Measurements from ENCODE around the gene TMEM163.

DNA sequence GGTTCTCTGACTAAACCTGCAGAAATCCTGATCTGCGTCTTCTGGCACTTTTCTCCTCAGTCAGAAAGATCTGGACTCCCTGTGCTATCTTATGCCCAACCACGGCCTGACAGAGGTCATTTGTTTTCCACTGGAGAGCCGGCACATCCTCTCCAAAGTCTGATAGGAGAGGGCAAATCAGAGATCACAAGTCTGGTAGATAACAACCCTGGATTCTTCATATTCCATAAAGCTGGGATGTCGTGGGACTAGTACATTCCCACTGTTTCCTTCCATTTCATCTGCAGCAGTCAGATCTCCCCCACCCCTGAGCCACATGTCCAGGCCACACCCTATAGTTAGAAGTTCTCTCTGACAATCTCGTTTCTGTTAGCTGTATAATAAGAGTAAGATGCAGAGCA is 308.0 kb downstream of the TMEM163 start:
- TF ChIP-seq RAD21 (IDR thresholded peaks at IDR 0.05; ENCODE audit: low read depth) (no peak), EP300 (IDR thresholded peaks at IDR 0.05; ENCODE audit: borderline replicate concordance) (no peak), TAF1 (IDR thresholded peaks at IDR 0.05; ENCODE audit: low read depth) (no peak), FOXM1 (IDR thresholded peaks at IDR 0.05; ENCODE audit: borderline replicate concordance, low read depth) (no peak), CEBPB (IDR thresholded peaks at IDR 0.05) (no peak), ZBTB7A (IDR thresholded peaks at IDR 0.05; ENCODE audit: low read depth) (no peak), YY1 (IDR thresholded peaks at IDR 0.05; ENCODE audit: low read depth) (no peak), EGR1 (IDR thresholded peaks at IDR 0.05) (no peak), TEAD4 (IDR thresholded peaks at IDR 0.05) (no peak)
- TF ChIP-seq, protein P1, sequence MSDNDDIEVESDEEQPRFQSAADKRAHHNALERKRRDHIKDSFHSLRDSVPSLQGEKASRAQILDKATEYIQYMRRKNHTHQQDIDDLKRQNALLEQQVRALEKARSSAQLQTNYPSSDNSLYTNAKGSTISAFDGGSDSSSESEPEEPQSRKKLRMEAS (IDR thresholded peaks at IDR 0.05), result no peak
- TF ChIP-seq, protein P2, sequence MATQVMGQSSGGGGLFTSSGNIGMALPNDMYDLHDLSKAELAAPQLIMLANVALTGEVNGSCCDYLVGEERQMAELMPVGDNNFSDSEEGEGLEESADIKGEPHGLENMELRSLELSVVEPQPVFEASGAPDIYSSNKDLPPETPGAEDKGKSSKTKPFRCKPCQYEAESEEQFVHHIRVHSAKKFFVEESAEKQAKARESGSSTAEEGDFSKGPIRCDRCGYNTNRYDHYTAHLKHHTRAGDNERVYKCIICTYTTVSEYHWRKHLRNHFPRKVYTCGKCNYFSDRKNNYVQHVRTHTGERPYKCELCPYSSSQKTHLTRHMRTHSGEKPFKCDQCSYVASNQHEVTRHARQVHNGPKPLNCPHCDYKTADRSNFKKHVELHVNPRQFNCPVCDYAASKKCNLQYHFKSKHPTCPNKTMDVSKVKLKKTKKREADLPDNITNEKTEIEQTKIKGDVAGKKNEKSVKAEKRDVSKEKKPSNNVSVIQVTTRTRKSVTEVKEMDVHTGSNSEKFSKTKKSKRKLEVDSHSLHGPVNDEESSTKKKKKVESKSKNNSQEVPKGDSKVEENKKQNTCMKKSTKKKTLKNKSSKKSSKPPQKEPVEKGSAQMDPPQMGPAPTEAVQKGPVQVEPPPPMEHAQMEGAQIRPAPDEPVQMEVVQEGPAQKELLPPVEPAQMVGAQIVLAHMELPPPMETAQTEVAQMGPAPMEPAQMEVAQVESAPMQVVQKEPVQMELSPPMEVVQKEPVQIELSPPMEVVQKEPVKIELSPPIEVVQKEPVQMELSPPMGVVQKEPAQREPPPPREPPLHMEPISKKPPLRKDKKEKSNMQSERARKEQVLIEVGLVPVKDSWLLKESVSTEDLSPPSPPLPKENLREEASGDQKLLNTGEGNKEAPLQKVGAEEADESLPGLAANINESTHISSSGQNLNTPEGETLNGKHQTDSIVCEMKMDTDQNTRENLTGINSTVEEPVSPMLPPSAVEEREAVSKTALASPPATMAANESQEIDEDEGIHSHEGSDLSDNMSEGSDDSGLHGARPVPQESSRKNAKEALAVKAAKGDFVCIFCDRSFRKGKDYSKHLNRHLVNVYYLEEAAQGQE (IDR thresholded peaks at IDR 0.05; ENCODE audit: low read depth), result no peak
